ENCODE data around the gene PACRG. TPM values are rescaled to one million over a fixed set of nuclear protein-coding genes. Genes with fewer than 3 reads are reported as not detected.

Gene PACRG
- total and polyA plus RNA-seq, 8 donors = 1.8 to 28.6 (median 3.2) TPM; not detected in 2

GRCh38 chr6:163193326-163193725 is 465.6 kb downstream of the PACRG start:
- Histone ChIP-seq H3K9me3 (no peaks in the 10 kb centered on the region), H3K36me3 (no peaks in the 10 kb centered on the region), H3K4me3 (no peak overlapping the region), H3K27ac (no peak overlapping the region), H3K27me3 (no peaks in the 10 kb centered on the region), H3K4me1 (no peaks in the 10 kb centered on the region)
- 91 to 97% (median 93%) methylated on average over 7 of the region's 7 CpGs for WGBS, 5 donors
- intact Hi-C loops (cut with DNase I; ENCODE audit: low total_unique reads) = no loop called here
- no peak for DNase-seq
- TF ChIP-seq, protein P1, sequence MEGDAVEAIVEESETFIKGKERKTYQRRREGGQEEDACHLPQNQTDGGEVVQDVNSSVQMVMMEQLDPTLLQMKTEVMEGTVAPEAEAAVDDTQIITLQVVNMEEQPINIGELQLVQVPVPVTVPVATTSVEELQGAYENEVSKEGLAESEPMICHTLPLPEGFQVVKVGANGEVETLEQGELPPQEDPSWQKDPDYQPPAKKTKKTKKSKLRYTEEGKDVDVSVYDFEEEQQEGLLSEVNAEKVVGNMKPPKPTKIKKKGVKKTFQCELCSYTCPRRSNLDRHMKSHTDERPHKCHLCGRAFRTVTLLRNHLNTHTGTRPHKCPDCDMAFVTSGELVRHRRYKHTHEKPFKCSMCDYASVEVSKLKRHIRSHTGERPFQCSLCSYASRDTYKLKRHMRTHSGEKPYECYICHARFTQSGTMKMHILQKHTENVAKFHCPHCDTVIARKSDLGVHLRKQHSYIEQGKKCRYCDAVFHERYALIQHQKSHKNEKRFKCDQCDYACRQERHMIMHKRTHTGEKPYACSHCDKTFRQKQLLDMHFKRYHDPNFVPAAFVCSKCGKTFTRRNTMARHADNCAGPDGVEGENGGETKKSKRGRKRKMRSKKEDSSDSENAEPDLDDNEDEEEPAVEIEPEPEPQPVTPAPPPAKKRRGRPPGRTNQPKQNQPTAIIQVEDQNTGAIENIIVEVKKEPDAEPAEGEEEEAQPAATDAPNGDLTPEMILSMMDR (IDR thresholded peaks at IDR 0.05) = no peak
- TF ChIP-seq EP300 (IDR thresholded peaks at IDR 0.05) = no peak

DNA sequence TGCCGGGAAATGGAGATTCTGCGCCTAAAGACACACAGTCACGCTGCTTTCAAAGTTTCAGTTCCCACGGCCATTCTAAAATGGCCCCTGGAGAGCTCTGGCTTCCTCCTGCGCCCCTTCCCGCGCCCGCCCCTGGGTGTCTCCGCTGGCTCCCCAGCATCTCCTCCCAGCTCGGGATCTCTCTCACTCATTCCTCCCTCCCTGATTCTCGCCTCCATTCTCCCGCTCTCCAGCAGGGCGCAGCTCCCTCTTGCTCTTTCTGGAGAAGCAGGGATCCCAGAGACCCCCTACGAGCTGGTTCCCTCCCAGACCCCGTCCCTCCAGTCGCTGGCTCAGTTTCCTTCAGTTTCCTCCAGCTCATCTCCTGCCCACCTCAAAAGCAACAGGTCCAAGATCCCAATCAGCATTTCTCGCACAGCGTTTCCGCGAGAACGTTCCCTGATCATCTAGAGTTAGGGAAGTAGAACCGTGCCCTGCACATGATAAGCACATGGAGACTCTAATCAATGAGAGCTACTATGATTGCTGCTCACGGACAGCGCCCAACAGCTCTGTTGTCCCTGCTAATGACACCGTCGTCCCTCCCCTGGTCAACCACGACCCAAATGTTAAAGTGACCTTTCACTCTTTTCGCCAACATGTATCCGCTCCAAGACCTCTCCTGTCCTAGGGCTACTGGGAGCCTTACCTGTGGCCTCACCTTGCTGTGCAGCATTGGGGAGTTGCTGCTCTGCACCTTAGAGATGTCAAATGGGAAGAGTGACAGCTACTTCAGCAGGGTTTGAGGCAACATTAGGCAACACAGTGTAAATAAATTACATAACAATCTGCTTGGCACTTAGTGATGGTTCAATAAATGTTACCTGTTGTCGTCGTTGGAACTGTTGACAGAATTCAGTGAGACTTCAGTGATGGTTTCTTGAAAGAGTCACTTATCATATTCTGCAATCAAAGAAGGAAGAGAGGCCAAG is 468.2 kb downstream of the PACRG start:
- H3K36me3 ChIP-seq = no peaks in the 10 kb centered on the region
- no peak overlapping the region for H3K4me3 ChIP-seq
- TF ChIP-seq EP300 (IDR thresholded peaks at IDR 0.05) = no peak
- TF ChIP-seq, protein P1 (IDR thresholded peaks at IDR 0.05) = no peak
- no peak for TF ChIP-seq POLR2A (IDR thresholded peaks at IDR 0.05)
- no peak for TF ChIP-seq POLR2AphosphoS5 (IDR thresholded peaks at IDR 0.05)
- no peaks in the 10 kb centered on the region for H3K27me3 ChIP-seq
- H3K4me1 ChIP-seq = no peaks in the 10 kb centered on the region
- 92 to 96% (median 95%) methylated on average over 30 to 31 of the region's 31 CpGs for WGBS, 5 donors
- intact Hi-C loops (cut with DNase I; ENCODE audit: low total_unique reads) = no loop called here
- no peak overlapping the region for H3K27ac ChIP-seq
- no peak for DNase-seq
- no peaks in the 10 kb centered on the region for H3K9me3 ChIP-seq

DNA sequence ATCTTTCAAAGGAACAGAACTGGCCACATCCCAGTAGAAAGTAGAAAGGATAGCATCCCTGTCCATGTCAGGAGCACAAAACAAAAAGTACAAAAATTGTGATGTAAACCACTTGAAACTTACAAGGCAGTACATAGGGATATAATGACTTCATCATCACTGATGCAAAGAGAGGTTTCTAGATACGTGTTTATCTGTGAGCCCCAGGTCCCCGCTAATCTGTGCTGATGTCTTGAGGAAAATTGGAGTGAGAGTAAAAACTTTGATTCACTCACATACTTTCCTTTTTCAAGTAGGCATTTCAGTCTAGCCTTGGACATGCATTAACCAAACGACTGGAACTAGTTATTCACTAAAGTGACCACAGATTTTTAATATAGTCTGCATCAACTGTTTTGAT is 470.1 kb downstream of the PACRG start:
- intact Hi-C loops (cut with DNase I; ENCODE audit: low total_unique reads) = no loop called here
- Histone ChIP-seq H3K4me3 (no peak overlapping the region), H3K4me1 (no peaks in the 10 kb centered on the region), H3K27me3 (no peaks in the 10 kb centered on the region), H3K27ac (no peak overlapping the region), H3K9me3 (no peaks in the 10 kb centered on the region), H3K36me3 (no peaks in the 10 kb centered on the region)
- 80 to 90% (median 85%) methylated on average over 3 of the region's 3 CpGs for WGBS, 5 donors
- TF ChIP-seq, protein P1 (IDR thresholded peaks at IDR 0.05) = no peak
- TF ChIP-seq POLR2AphosphoS5 (IDR thresholded peaks at IDR 0.05) = no peak
- TF ChIP-seq POLR2A (IDR thresholded peaks at IDR 0.05) = no peak
- TF ChIP-seq EP300 (IDR thresholded peaks at IDR 0.05) = no peak
- DNase-seq = no peak

DNA sequence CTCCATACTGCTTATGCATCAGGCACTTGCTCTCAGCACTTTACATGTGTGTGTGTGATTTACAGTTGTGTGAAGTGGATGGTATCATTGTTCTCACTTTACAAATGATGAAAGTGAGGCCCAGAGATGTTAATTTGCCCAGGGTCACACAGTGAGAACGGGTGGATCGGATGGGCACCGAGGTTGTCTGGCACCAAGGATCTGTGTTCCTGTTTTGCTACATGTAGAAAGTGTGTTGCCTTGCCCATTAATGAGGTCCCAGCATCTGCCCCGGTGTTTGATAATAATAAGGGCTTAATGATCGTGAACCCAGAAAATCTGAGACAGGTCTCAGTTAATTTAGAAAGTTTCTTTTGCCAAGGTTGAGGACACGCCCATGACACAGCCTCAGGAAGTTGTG is 470.6 kb downstream of the PACRG start:
- TF ChIP-seq, protein P1 (IDR thresholded peaks at IDR 0.05) = no peak
- TF ChIP-seq EP300 (IDR thresholded peaks at IDR 0.05) (no peak), POLR2A (IDR thresholded peaks at IDR 0.05) (no peak), POLR2AphosphoS5 (IDR thresholded peaks at IDR 0.05) (no peak)
- no peaks in the 10 kb centered on the region for H3K9me3 ChIP-seq
- H3K27ac ChIP-seq = no peak overlapping the region
- H3K4me3 ChIP-seq = no peak overlapping the region
- H3K4me1 ChIP-seq = no peaks in the 10 kb centered on the region
- WGBS, 5 donors = 87 to 92% (median 90%) methylated on average over 6 of the region's 6 CpGs
- H3K36me3 ChIP-seq = no peaks in the 10 kb centered on the region
- no peaks in the 10 kb centered on the region for H3K27me3 ChIP-seq
- intact Hi-C loops (cut with DNase I; ENCODE audit: low total_unique reads) = no loop called here
- DNase-seq = no peak

All from stomach (tissue), 9 donors.